Measurements from ENCODE around the gene MASP2. TPM values are rescaled to one million over a fixed set of nuclear protein-coding genes. Genes with fewer than 3 reads are reported as not detected.

MASP2 gene
- total RNA-seq, 1 experiment from 2014 or later = 0.25 TPM

DNA sequence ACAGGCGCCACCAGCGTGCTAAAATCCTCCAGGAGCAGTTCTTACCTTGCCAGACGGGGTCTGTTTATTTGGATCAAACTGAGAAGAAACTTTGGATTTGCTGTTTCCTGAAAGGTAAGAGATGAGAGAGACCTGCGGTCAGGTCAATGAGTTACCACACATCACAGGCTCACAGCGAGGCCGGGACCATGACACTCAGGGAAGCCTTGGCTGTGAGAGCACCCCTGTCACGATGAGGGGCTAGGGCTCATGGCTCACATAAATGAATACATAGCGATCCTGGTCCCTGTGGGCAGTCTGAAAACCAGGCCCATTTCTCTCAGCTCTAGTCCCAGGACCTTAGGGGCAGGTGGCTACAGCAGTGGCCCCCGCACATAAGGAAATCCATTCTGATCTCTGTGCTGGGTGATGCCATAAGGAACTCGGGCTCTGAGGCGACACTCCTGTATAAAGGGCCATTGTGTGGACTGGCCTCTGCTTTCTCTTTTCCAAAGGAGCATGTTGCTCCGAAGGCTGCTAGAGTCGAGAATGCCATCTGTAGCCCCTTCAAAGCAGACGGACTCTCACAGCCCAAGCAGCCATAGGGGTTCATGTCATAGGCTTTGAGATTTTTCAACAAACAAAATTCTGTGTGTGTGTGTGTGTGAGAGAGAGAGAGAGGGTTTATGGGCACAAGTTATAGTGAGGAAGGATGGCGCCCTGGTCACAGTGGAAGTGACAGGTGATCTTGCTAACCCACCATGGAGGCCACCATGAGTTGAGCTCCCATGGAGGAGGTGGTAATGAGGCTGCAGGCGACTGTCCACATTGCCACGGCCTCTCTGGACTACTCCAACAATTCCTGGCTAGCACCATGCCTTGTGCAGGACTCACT lies 21.8 kb upstream of the MASP2 start:
- no peak overlapping the region for H3K4me2 ChIP-seq (ENCODE audit: low read length)
- no peaks in the 10 kb centered on the region for H3K9me2 ChIP-seq (ENCODE audit: insufficient read depth)
- ChIA-PET CTCF (no interaction called here), RAD21 (ENCODE audit: low non-redundant PET in 1 of 2, low total read pairs in 2 of 2, uncharacterized antibody in 2 of 2, unreplicated experiment in 2 of 2) (no interaction called here), POLR2A (no interaction called here)
- H3K79me2 ChIP-seq (ENCODE audit: insufficient read depth, low read length) = no peaks in the 10 kb centered on the region
- no peaks in the 10 kb centered on the region for H3K27me3 ChIP-seq (ENCODE audit: insufficient read depth, low read length)
- no peaks in the 10 kb centered on the region for H3K9me3 ChIP-seq (ENCODE audit: control insufficient read depth in 1 of 2, insufficient read depth in 1 of 2, low read depth in 1 of 2, low read length in 2 of 2)
- TF ChIP-seq SP1 (IDR thresholded peaks at IDR 0.05; ENCODE audit: low read depth) = no peak
- TF ChIP-seq EZH2phosphoT487 (IDR thresholded peaks at IDR 0.05; ENCODE audit: borderline replicate concordance) = no peak
- TF ChIP-seq ZFX (IDR thresholded peaks at IDR 0.05) = no peak
- no peak for TF ChIP-seq RAD21 (IDR thresholded peaks at IDR 0.05; ENCODE audit: low read depth)
- TF ChIP-seq EZH2 (IDR thresholded peaks at IDR 0.05) = no peak
- TF ChIP-seq, protein P1, sequence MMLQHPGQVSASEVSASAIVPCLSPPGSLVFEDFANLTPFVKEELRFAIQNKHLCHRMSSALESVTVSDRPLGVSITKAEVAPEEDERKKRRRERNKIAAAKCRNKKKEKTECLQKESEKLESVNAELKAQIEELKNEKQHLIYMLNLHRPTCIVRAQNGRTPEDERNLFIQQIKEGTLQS (IDR thresholded peaks at IDR 0.05) = no peak
- no peak for TF ChIP-seq CBX3 (IDR thresholded peaks at IDR 0.05; ENCODE audit: low read depth)
- no peak for TF ChIP-seq TCF7L2 (IDR thresholded peaks at IDR 0.05; ENCODE audit: borderline replicate concordance, extremely low read depth, insufficient read depth, insufficient read length)
- no peak overlapping the region for H2AFZ ChIP-seq (ENCODE audit: low read depth, low read length, poor library complexity, severe bottlenecking)
- no peak overlapping the region for H3K9ac ChIP-seq (ENCODE audit: low read length)
- H4K20me1 ChIP-seq (ENCODE audit: insufficient read depth) = no peaks in the 10 kb centered on the region
- no peak overlapping the region for H3K4me3 ChIP-seq (replicated peaks in 1 of 2; ENCODE audit: low read depth in 1 of 2, low read length in 2 of 2)
- intact Hi-C loops (cut with micrococcal nuclease) = no loop called here
- BruUV-seq (replicated peaks) = no TSS peak
- peaks cover 55 to 72% of the 10 kb centered on the region in 2 experiments for H3K36me3 ChIP-seq (ENCODE audit: control insufficient read depth in 1 of 2, insufficient read depth in 2 of 2, low read length in 2 of 2)
- DNase-seq (ENCODE audit: low read depth, low spot score) (no peak), ATAC-seq (no peak)
- H3K27ac ChIP-seq (ENCODE audit: low read depth, low read length) = no peak overlapping the region
- peaks cover 0 to 4% of the 10 kb centered on the region in 2 experiments; a peak in 1 of 4 replicates for H3K4me1 ChIP-seq (ENCODE audit: control insufficient read depth in 1 of 2, insufficient read depth in 2 of 2, low read length in 2 of 2)
